Measurements from ENCODE around the gene ZNF445.

ZNF445 gene

GRCh38 chr3:44444896-44445691, 32.4 kb downstream of the ZNF445 start:
- no peak overlapping the region for H3K4me3 ChIP-seq (ENCODE audit: low read depth, low read length)
- TF ChIP-seq, protein P1, sequence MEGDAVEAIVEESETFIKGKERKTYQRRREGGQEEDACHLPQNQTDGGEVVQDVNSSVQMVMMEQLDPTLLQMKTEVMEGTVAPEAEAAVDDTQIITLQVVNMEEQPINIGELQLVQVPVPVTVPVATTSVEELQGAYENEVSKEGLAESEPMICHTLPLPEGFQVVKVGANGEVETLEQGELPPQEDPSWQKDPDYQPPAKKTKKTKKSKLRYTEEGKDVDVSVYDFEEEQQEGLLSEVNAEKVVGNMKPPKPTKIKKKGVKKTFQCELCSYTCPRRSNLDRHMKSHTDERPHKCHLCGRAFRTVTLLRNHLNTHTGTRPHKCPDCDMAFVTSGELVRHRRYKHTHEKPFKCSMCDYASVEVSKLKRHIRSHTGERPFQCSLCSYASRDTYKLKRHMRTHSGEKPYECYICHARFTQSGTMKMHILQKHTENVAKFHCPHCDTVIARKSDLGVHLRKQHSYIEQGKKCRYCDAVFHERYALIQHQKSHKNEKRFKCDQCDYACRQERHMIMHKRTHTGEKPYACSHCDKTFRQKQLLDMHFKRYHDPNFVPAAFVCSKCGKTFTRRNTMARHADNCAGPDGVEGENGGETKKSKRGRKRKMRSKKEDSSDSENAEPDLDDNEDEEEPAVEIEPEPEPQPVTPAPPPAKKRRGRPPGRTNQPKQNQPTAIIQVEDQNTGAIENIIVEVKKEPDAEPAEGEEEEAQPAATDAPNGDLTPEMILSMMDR (IDR thresholded peaks at IDR 0.05; ENCODE audit: borderline replicate concordance, insufficient read depth, low read depth, low read length) = no peak

- TF ChIP-seq, protein P1 (IDR thresholded peaks at IDR 0.05; ENCODE audit: borderline replicate concordance, insufficient read depth, low read depth, low read length) = no peak
- H3K4me3 ChIP-seq (ENCODE audit: low read depth, low read length) = no peak overlapping the region
These were observed 33.0 kb downstream of the ZNF445 start for GRCh38 chr3:44444437-44444836.

GRCh38 chr3:44442596-44443309, 34.7 kb downstream of the ZNF445 start:
- TF ChIP-seq, protein P1 (IDR thresholded peaks at IDR 0.05; ENCODE audit: borderline replicate concordance, insufficient read depth, low read depth, low read length) = no peak

DNA sequence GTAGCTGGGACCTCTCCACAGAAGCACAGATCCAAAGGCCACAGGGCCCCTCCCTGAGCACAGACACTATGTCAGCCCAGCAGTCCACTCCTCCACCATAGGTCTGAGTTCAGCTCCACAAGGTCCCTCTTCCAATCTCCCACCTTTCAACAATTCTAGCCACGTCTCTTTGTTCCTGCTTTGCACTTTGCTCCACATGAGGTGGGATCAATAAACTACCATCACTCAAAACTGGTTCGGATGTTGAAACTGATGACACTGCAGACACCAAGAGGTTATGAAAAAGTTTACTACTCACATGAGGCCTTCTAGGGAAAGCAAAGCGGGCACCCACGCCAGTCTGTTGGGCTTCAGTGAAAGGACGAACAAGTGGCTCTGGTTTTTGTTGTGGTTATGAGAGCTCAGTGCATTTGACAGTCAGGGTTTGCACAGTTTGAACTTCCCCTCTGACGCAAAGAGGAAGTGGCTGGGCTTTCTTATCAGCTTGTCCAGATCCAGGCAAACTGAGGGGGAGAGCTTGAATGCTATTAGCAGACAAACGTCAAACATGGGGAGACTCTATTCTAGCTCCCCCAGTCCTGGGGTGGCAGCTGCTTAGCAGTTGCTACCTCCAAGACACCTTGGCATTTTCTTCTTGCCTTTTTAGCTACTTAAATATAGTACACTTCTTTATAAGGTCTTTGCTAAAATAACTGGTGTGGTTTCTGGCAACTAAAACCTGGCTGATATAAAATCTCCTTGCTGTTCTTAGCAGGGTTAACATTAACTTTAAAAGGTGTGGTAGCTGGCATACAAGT, 37.8 kb downstream of the ZNF445 start:
- TF ChIP-seq, protein P1 (IDR thresholded peaks at IDR 0.05; ENCODE audit: borderline replicate concordance, insufficient read depth, low read depth, low read length) = no peak
- no peak overlapping the region for H3K4me3 ChIP-seq (ENCODE audit: low read depth, low read length)

More at GRCh38 chr3:44442596-44443309, 34.7 kb downstream of the ZNF445 start:
- H3K4me3 ChIP-seq (ENCODE audit: low read depth, low read length) = no peak overlapping the region

- TF ChIP-seq, protein P1 (IDR thresholded peaks at IDR 0.05; ENCODE audit: borderline replicate concordance, insufficient read depth, low read depth, low read length) = no peak
- H3K4me3 ChIP-seq (ENCODE audit: low read depth, low read length) = no peak overlapping the region
These were observed 39.7 kb downstream of the ZNF445 start for GRCh38 chr3:44437800-44438199.

- H3K4me3 ChIP-seq (ENCODE audit: low read depth, low read length) = no peak overlapping the region
- TF ChIP-seq, protein P1 (IDR thresholded peaks at IDR 0.05; ENCODE audit: borderline replicate concordance, insufficient read depth, low read depth, low read length) = no peak
These were observed 41.3 kb downstream of the ZNF445 start for GRCh38 chr3:44436181-44436580.
